Activated naive CD4-positive, alpha-beta T cell treated with anti-CD3 and anti-CD28 coated beads for 36 hours (primary cell): ENCODE data around the gene TBCEL. TPM values are rescaled to one million over a fixed set of nuclear protein-coding genes. Genes with fewer than 3 reads are reported as not detected.
"Not testable (repeated sequence)": the region's sequence is repeated elsewhere in the genome, so short reads cannot be mapped to it uniquely, and the experiment has no call there.

ENCODE experiments used
- CTCF ChIA-PET: fragments of 350-600 bp; sonication (Branson Sonifier 250); formaldehyde crosslinking; loops from one replicate; lab custom pipeline; 2021; ENCODE audit warnings: antibody characterized with exemption; lab: Charles Lee
- DNase-seq: peaks from one replicate; pipeline ENCODE4 v3.0.0-alpha.2; 2020
- H3K27ac Mint-ChIP-seq: one replicate; pipeline ENCODE4 v1.8.0; 2021; ENCODE audit warnings: mild to moderate bottlenecking, mixed read lengths
- H3K27me3 Mint-ChIP-seq: one replicate; pipeline ENCODE4 v1.8.0; 2021; ENCODE audit warnings: low read depth, mixed read lengths
- H3K36me3 Mint-ChIP-seq: one replicate; pipeline ENCODE4 v1.8.0; 2021; ENCODE audit warnings: low read depth, mixed read lengths
- H3K4me1 Mint-ChIP-seq: one replicate; pipeline ENCODE4 v1.8.0; 2021; ENCODE audit warnings: low read depth, mixed read lengths
- H3K4me3 Mint-ChIP-seq: one replicate; pipeline ENCODE4 v1.8.0; 2021; ENCODE audit warnings: mild to moderate bottlenecking, moderate library complexity, mixed read lengths
- H3K9me3 Mint-ChIP-seq: one replicate; pipeline ENCODE4 v1.8.0; 2021; ENCODE audit warnings: mixed read lengths
- intact Hi-C: fragments of 100-400 bp; cut with micrococcal nuclease; formaldehyde crosslinking; loops from one replicate; pipeline ENCODE4 v1.15.1; 2023
- total RNA-seq, 2 experiments: library from RNA; stranded (reverse); gene quantifications; one replicate each; pipeline ENCODE4 v1.2.3, GENCODE V29; 2021

TBCEL gene
- total RNA-seq, 2 experiments from 2014 or later: 5.2 to 5.3 TPM

DNA sequence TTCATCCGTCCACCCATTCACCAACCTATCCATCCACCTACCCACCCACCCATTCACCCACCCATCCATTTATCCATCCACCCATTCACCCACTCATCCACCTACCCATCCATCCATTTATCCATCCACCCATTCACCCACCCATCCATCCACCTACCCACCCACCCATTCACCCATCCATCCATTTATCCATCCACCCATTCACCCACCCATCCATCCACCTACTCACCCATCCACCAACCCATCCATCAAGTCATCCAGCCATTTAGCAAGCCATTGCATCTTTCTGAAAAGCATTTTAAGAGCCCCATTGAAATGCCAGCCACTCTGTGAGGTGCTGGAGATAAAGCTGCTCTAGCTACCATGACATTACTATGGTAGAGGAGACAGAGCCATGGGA lies 91.1 kb downstream of the TBCEL start:
- H3K27me3 Mint-ChIP-seq: peaks cover 12% of the 10 kb centered on the region
- CTCF ChIA-PET: interaction anchor here (0.9 kb wide), 1 partner anchor 163 kb away, joined by 3 read pairs; no protein-coding TSS in a partner anchor

DNA sequence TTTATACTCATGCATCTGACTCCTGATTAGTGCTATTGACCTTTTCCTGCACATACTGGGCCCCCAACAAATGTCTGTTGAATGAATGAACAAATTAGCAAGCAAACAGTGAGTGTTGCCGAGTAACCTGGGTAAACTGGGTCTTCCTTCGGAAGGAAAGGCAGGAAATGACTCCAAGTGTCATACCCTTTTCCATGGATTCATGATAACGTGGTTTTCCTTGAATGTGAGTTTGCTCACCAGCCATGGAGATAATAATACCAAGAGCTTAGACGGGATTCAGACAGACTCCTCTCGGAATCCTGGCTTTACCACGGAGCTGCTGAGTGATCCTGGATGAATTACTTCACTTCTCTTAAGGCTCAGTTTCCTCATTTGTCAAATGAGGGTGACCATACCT lies 93.9 kb downstream of the TBCEL start:
- intact Hi-C loops: no loop called here
- H3K27ac Mint-ChIP-seq: no peak overlapping the region
- H3K27me3 Mint-ChIP-seq: peaks cover 6% of the 10 kb centered on the region
- H3K4me3 Mint-ChIP-seq: no peak overlapping the region
- peaks cover 5% of the 10 kb centered on the region for H3K9me3 Mint-ChIP-seq
- H3K4me1 Mint-ChIP-seq: no peaks in the 10 kb centered on the region
- CTCF ChIA-PET: no interaction called here
- DNase-seq: no peak
- no peaks in the 10 kb centered on the region for H3K36me3 Mint-ChIP-seq

More for the DNA sequence above, 91.1 kb downstream of the TBCEL start:
- H3K36me3 Mint-ChIP-seq, intact Hi-C loops, H3K27ac Mint-ChIP-seq, H3K4me1 Mint-ChIP-seq, H3K4me3 Mint-ChIP-seq, H3K9me3 Mint-ChIP-seq, DNase-seq: not testable (repeated sequence)

DNA sequence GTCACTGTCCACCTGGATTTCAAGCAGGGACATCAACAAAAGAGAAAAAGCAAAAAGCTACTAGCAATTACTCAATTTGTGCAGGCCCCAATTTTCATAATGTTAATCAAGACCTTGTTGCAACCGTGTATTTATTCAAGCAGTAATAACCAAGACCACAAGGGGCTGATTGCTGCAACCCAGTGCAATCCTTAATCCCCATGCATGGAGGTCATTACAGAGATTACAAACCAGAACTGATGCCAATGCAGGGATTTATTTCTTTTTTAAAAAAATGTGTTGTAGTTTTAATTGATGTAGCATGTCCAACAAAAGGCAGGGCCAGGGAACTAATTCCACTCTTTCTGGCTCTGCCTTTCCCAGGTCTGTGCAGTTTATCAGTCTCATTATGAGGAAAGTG lies 95.5 kb downstream of the TBCEL start:
- Mint-ChIP-seq H3K27ac (no peak overlapping the region), H3K9me3 (peaks cover 7% of the 10 kb centered on the region), H3K4me1 (no peaks in the 10 kb centered on the region), H3K27me3 (no peaks in the 10 kb centered on the region), H3K4me3 (no peak overlapping the region), H3K36me3 (no peaks in the 10 kb centered on the region)
- CTCF ChIA-PET: no interaction called here
- DNase-seq: no peak
- intact Hi-C loops: no loop called here

DNA sequence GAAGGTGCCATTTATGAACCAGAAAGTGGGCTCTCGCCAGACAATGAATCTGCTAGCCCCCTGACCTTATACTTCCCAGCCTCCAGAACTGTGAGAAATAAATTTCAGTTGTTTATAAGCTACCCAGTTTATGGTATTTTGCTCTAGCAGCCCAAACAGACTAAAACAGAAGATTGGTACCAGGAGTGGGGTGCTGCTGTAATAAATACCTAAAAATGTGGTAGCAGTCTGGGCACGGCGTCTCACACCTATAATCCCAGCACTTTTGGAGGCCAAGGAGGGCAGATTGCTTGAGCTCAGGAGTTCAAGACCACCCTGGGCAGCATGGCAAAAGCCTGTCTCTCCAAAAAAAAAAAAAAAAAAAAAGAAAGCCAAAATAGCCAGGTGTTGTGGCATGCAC lies 98.4 kb downstream of the TBCEL start:
- CTCF ChIA-PET: interaction anchor here (0.6 to 1.3 kb wide), 3 partner anchors 11 to 31 kb away, joined by 3 to 5 read pairs (median 3); no protein-coding TSS in a partner anchor
- no peak for DNase-seq
- intact Hi-C loops: no loop called here
- no peaks in the 10 kb centered on the region for H3K4me1 Mint-ChIP-seq
- H3K27me3 Mint-ChIP-seq: no peaks in the 10 kb centered on the region
- H3K4me3 Mint-ChIP-seq: no peak overlapping the region
- H3K36me3 Mint-ChIP-seq: no peaks in the 10 kb centered on the region
- H3K27ac Mint-ChIP-seq: no peak overlapping the region
- peaks cover 7% of the 10 kb centered on the region for H3K9me3 Mint-ChIP-seq

DNA sequence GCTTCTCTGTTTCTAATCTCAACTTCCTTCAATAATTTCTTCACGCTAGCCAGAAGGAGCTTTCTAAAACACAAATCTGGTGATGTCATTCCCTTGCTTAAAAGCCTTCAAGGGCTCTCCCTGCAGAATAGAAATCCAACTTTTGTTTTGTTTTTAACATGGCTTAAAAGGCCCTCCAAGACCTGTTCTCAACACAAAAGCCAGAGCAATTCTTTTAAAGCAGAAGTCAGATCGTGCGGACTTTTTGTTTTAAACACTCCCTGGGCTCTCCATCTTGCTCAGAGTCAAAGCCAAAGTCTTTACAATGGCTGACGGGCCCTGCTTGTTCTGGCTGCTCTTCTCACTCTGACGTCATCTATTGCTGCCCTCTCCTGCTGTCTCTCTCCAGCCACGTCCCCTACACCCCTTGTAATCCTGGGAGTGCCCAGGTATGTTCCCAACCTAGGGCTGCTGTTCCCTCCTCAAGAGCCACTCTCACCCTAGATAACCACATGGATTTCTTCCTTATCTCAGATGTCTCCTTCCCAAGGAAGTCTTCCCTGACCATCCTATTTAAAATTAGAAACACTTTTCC lies 99.7 kb downstream of the TBCEL start:
- intact Hi-C loops: no loop called here
- Mint-ChIP-seq H3K27me3 (no peaks in the 10 kb centered on the region), H3K36me3 (no peaks in the 10 kb centered on the region), H3K9me3 (peaks cover 7% of the 10 kb centered on the region), H3K4me3 (no peak overlapping the region), H3K4me1 (no peaks in the 10 kb centered on the region), H3K27ac (no peak overlapping the region)
- CTCF ChIA-PET: no interaction called here
- no peak for DNase-seq

DNA sequence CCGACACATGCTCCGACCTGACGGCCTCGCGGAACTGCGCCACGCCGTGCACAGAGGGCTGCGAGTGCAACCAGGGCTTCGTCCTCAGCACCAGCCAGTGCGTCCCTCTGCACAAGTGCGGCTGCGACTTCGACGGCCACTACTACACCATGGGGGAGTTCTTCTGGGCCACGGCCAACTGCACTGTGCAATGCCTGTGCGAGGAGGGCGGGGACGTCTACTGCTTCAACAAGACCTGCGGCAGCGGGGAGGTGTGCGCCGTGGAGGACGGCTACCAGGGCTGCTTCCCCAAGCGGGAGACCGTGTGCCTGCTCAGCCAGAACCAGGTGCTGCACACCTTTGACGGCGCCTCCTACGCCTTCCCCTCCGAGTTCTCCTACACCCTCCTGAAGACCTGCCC lies 103.9 kb downstream of the TBCEL start:
- Mint-ChIP-seq H3K36me3 (no peaks in the 10 kb centered on the region), H3K27me3 (no peaks in the 10 kb centered on the region), H3K4me1 (no peaks in the 10 kb centered on the region), H3K27ac (no peak overlapping the region), H3K4me3 (no peak overlapping the region), H3K9me3 (peaks cover 2% of the 10 kb centered on the region)
- DNase-seq: no peak
- CTCF ChIA-PET: no interaction called here
- intact Hi-C loops: no loop called here

DNA sequence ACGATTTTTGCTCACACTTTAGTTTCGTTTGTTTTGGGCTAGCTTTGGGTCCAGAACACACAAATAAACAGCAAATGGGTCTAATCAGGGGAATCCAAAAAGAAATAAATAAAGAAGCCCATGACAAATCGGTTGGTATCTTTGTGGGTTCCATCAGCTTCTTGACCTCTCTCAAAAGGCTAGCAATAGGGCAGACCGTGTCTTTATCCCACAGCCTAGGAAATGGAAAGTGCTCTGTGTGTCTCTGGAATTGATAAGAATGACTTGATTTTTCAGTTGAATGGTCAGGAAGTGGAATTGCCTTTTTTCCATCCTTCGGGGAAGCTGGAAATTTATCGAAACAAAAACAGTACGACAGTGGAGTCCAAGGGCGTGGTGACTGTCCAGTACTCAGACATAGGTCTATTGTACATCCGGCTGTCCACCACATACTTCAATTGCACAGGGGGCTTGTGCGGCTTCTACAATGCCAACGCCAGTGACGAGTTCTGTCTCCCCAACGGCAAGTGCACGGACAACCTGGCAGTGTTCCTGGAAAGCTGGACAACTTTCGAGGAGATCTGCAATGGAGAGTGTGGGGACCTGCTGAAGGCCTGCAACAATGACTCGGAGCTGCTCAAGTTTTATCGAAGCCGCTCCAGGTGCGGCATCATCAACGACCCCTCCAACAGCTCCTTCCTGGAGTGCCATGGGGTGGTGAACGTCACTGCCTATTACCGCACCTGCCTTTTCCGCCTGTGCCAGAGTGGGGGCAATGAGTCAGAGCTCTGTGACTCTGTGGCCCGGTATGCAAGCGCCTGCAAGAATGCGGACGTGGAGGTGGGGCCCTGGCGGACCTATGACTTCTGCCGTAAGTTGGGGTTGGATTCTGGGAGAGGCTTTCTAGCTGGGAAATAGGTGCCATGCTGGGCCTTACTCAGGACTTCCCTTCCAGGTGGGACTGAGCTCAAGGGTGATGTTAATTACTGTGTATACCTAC lies 105.7 kb downstream of the TBCEL start:
- H3K36me3 Mint-ChIP-seq: no peaks in the 10 kb centered on the region
- CTCF ChIA-PET: interaction anchor here (0.8 to 1.2 kb wide), 2 partner anchors 8 to 65 kb away, joined by 3 to 4 read pairs; no protein-coding TSS in a partner anchor
- H3K27ac Mint-ChIP-seq: no peak overlapping the region
- no peak overlapping the region for H3K4me3 Mint-ChIP-seq
- H3K27me3 Mint-ChIP-seq: no peaks in the 10 kb centered on the region
- intact Hi-C loops: no loop called here
- no peaks in the 10 kb centered on the region for H3K9me3 Mint-ChIP-seq
- no peak for DNase-seq
- H3K4me1 Mint-ChIP-seq: no peaks in the 10 kb centered on the region

DNA sequence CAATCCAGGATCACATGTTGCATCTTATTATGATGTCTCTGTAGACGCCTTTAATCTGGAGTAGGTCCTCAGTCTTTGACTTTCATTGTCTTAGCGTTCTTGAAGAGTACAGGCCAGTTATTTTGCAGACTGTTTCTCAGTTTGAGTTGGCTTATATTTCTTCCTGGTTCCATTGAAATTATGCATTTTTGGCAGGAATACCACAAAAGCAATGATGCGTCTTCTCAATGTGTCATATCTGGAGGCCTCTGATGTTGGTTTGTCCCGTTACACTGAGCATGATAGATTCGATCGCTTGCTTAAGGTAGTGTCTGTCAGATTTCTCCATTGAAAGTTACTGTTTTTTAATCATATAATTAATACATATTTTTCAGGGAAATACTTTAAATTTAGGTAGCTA lies 107.8 kb downstream of the TBCEL start:
- Mint-ChIP-seq H3K9me3 (no peaks in the 10 kb centered on the region), H3K4me3 (no peak overlapping the region), H3K36me3 (no peaks in the 10 kb centered on the region), H3K4me1 (no peaks in the 10 kb centered on the region), H3K27ac (no peak overlapping the region), H3K27me3 (no peaks in the 10 kb centered on the region)
- DNase-seq: no peak
- CTCF ChIA-PET: no interaction called here
- intact Hi-C loops: no loop called here

DNA sequence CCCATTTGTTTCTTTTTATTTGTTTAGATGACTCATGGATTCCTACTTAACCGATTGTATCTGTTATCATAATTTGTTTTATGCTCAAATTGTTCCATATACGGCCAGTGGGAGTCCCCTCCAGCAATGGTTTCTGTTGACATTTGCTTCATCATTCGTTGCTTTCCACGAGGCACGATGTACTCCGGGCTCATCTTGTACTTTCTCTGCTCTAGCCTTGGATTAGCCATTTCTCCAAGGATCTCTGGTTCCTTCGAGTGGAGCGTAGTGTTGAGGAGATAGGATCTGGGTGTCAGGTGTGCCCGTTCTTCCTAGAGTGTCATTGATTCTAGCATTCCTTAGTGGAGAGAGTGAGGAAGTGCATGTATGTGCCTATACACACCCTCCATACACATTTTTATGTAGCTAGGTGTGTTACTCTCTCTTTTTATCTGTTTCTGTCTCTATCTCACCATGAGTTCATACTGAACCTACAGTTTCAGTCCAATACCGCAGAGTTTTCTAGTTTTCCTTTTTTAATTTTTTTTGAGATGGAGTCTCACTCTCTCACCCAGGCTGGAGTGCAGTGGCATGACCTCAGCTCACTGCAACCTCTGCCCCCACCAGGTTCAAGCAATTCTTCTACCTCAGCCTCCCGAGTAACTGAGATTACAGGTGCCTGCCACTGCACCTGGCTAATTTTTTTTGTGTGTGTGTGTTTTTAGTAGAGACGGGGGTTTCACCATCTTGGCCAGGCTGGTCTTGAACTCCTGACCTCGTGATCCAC lies 108.5 kb downstream of the TBCEL start:
- intact Hi-C loops: no loop called here
- no peaks in the 10 kb centered on the region for H3K9me3 Mint-ChIP-seq
- H3K4me1 Mint-ChIP-seq: no peaks in the 10 kb centered on the region
- CTCF ChIA-PET: no interaction called here
- no peaks in the 10 kb centered on the region for H3K36me3 Mint-ChIP-seq
- no peak overlapping the region for H3K27ac Mint-ChIP-seq
- no peak for DNase-seq
- no peaks in the 10 kb centered on the region for H3K27me3 Mint-ChIP-seq
- H3K4me3 Mint-ChIP-seq: no peak overlapping the region

DNA sequence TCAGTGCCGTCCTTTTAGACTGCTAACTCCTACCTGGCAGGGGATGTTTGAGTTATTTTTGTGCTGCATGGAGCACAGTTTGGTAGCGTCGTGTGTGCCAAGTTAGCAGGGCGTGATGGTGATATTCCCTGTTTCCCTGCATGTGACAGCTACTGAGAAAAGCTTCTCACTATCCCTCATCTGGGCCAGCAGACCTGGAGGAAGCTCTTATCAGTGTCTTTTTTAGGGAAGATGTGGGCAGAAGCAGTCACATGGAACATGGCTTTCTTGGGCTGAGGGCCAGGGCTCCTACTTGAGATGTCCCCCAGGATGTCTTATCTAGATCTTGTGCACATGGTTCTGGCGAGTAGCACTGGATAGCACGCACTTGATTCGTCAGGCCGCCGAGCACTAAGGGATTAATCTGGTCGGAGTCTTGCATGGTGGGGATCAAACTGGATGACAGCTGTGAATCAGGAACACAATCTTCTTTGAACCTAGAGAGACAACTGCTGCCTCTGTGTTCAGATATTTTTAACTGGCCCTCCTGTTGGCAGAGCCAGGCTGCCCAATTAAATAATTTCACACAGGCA lies 110.9 kb downstream of the TBCEL start:
- Mint-ChIP-seq H3K27me3 (no peaks in the 10 kb centered on the region), H3K27ac (no peak overlapping the region), H3K4me3 (no peak overlapping the region), H3K9me3 (no peaks in the 10 kb centered on the region), H3K36me3 (no peaks in the 10 kb centered on the region), H3K4me1 (no peaks in the 10 kb centered on the region)
- no peak for DNase-seq
- intact Hi-C loops: no loop called here
- CTCF ChIA-PET: no interaction called here

DNA sequence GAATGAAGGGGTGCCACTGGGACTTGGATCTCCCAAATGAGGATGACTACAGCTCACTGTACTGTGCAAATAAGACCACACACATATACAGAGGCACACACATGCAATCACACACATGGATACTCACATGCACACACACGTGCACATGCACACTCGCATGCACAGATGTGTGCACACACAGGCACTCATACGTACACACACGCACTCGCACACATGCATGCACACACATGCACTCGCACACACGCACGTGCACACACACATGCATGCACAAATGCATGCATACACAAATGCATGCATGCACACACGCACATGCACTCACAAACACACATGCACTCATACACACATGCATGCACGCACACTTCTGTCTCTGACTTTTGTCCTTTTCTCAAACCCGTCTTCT lies 113.1 kb downstream of the TBCEL start:
- intact Hi-C loops: no loop called here
- DNase-seq: no peak
- no peak overlapping the region for H3K27ac Mint-ChIP-seq
- no peak overlapping the region for H3K4me3 Mint-ChIP-seq
- H3K4me1 Mint-ChIP-seq: no peaks in the 10 kb centered on the region
- H3K36me3 Mint-ChIP-seq: no peaks in the 10 kb centered on the region
- no peaks in the 10 kb centered on the region for H3K27me3 Mint-ChIP-seq
- H3K9me3 Mint-ChIP-seq: no peaks in the 10 kb centered on the region
- CTCF ChIA-PET: no interaction called here

DNA sequence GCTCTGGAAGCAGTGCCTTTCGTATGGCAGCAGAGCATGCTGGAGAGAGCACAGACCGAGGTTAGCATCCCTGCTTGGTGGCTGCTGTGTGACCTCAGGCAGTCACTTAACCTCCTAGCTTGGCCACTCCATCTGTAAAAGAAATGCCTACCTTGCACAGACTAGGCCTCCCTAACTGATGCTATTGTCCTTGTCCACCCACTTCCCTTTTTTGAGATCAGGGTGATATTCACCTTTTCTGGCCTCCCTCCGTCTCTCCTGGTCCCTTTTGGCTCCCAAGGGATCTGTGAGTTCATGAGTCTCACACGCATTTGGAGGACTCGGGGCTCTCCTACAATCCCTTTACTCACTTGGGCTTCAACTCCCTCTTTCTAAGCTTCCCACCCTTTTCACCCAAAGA lies 114.4 kb downstream of the TBCEL start:
- no peaks in the 10 kb centered on the region for H3K9me3 Mint-ChIP-seq
- DNase-seq: no peak
- H3K27me3 Mint-ChIP-seq: no peaks in the 10 kb centered on the region
- H3K36me3 Mint-ChIP-seq: no peaks in the 10 kb centered on the region
- CTCF ChIA-PET: interaction anchor here (1.1 kb wide), 1 partner anchor 56 kb away, joined by 5 read pairs; no protein-coding TSS in a partner anchor
- no peaks in the 10 kb centered on the region for H3K4me1 Mint-ChIP-seq
- H3K27ac Mint-ChIP-seq: no peak overlapping the region
- no peak overlapping the region for H3K4me3 Mint-ChIP-seq
- intact Hi-C loops: no loop called here
